IMR-90 (cell line): Measurements from ENCODE around the gene FAM13B. TPM values are rescaled to one million over a fixed set of nuclear protein-coding genes. Genes with fewer than 3 reads are reported as not detected.

Experiments
- ATAC-seq: fragments of 200-7000 bp; cut with Tn5 transposase; 2 replicates; pipeline ENCODE4 v1.9.1; 2020; ENCODE audit warnings: low read depth, mild to moderate bottlenecking, moderate library complexity
- BruUV-seq: library from RNA; stranded (reverse); fragments of 400-500 nt; replicated peaks from 2 replicates; lab custom pipeline; 2021; lab: Mats Ljungman, UMichigan
- CTCF ChIA-PET: fragments of 300-600 bp; formaldehyde crosslinking; extraction: SDS; loops from one replicate; lab custom pipeline; 2021; ENCODE audit warnings: antibody characterized with exemption; lab: Yijun Ruan, JAX
- POLR2A ChIA-PET: fragments of 300-600 bp; sonication (Branson Sonifier 250); formaldehyde crosslinking; loops from one replicate; lab custom pipeline; 2022; ENCODE audit warnings: antibody characterized with exemption; ENCODE audit not compliant: unreplicated experiment; lab: Charles Lee
- DNase-seq: peaks from one replicate; pipeline ENCODE4 v3.0.0; 2013
- H2AFZ ChIP-seq: replicated peaks from 2 replicates; pipeline ENCODE3; 2013; ENCODE audit warnings: low read length, mild to moderate bottlenecking; ENCODE audit not compliant: poor library complexity
- H2AK5ac ChIP-seq: 2 replicates; pipeline ENCODE4 v1.6.1; 2013; ENCODE audit warnings: low read depth, low read length, inconsistent platforms
- H2AK9ac ChIP-seq: replicated peaks from 2 replicates; pipeline ENCODE3; 2013; ENCODE audit warnings: mild to moderate bottlenecking, low read depth, low read length, moderate library complexity; ENCODE audit not compliant: poor library complexity
- H2BK120ac ChIP-seq: 2 replicates; pipeline ENCODE4 v1.6.1; 2013; ENCODE audit warnings: low read depth, low read length, inconsistent platforms
- H2BK15ac ChIP-seq: 3 replicates; pipeline ENCODE4 v1.6.1; 2013; ENCODE audit warnings: low read depth, low read length, inconsistent platforms
- H2BK20ac ChIP-seq: 2 replicates; pipeline ENCODE4 v1.6.1; 2013; ENCODE audit warnings: low read depth, mild to moderate bottlenecking, inconsistent platforms, low read length, moderate library complexity
- H2BK5ac ChIP-seq: 2 replicates; pipeline ENCODE4 v1.6.1; 2013; ENCODE audit warnings: mild to moderate bottlenecking, low read depth, low read length, inconsistent platforms; ENCODE audit not compliant: poor library complexity, severe bottlenecking
- H3K14ac ChIP-seq: replicated peaks from 2 replicates; pipeline ENCODE4 v1.6.1; 2013; ENCODE audit warnings: low read depth, low read length, inconsistent platforms
- H3K18ac ChIP-seq: 2 replicates; pipeline ENCODE4 v1.6.1; 2013; ENCODE audit warnings: low read depth, low read length, control low read depth
- H3K23ac ChIP-seq: 2 replicates; pipeline ENCODE4 v1.6.1; 2013; ENCODE audit warnings: low read depth, low read length, inconsistent platforms
- H3K27ac ChIP-seq: 2 replicates; pipeline ENCODE4 v1.5.1; 2013; ENCODE audit warnings: mild to moderate bottlenecking, control low read depth, low read length; ENCODE audit not compliant: insufficient read depth
- H3K27me3 ChIP-seq: 2 replicates; pipeline ENCODE4 v1.6.1; 2013; ENCODE audit warnings: low read length; ENCODE audit not compliant: control insufficient read depth, insufficient read depth
- H3K36me3 ChIP-seq: 2 replicates; pipeline ENCODE4 v1.6.1; 2013; ENCODE audit warnings: low read length, mixed read lengths; ENCODE audit not compliant: control insufficient read depth, insufficient read depth
- H3K4ac ChIP-seq: 2 replicates; pipeline ENCODE4 v1.6.1; 2013; ENCODE audit warnings: low read depth, low read length, inconsistent platforms
- H3K4me1 ChIP-seq: 2 replicates; pipeline ENCODE4 v1.6.1; 2013; ENCODE audit warnings: low read length, mixed read lengths; ENCODE audit not compliant: control insufficient read depth, insufficient read depth
- H3K4me2 ChIP-seq: 2 replicates; pipeline ENCODE4 v1.6.1; 2013; ENCODE audit warnings: low read depth, mild to moderate bottlenecking, control low read depth, low read length, moderate library complexity
- H3K4me3 ChIP-seq: 2 replicates; pipeline ENCODE4 v1.5.1; 2013; ENCODE audit warnings: low read depth, mild to moderate bottlenecking, control low read depth, low read length, moderate library complexity; ENCODE audit not compliant: insufficient read depth
- H3K56ac ChIP-seq: 2 replicates; pipeline ENCODE4 v1.6.1; 2013; ENCODE audit warnings: low read length, inconsistent platforms; ENCODE audit not compliant: insufficient read depth; ENCODE audit errors: extremely low read depth
- H3K79me1 ChIP-seq, 2 experiments: 2 replicates each; pipeline ENCODE4 v1.6.1; 2013; ENCODE audit warnings: low read length in 2 of 2, inconsistent platforms in 1 of 2, low read depth in 1 of 2
- H3K9ac ChIP-seq: 2 replicates; pipeline ENCODE4 v1.6.1; 2013; ENCODE audit warnings: low read depth, low read length, control low read depth
- H3K9me1 ChIP-seq: 2 replicates; pipeline ENCODE4 v1.6.1; 2013; ENCODE audit warnings: low read length, inconsistent platforms; ENCODE audit not compliant: insufficient read depth
- H3K9me3 ChIP-seq: 2 replicates; pipeline ENCODE4 v1.6.1; 2013; ENCODE audit warnings: low read length; ENCODE audit not compliant: control insufficient read depth, insufficient read depth
- H4K20me1 ChIP-seq: 2 replicates; pipeline ENCODE4 v1.6.1; 2013; ENCODE audit warnings: low read length, inconsistent platforms; ENCODE audit not compliant: insufficient read depth
- H4K5ac ChIP-seq: 2 replicates; pipeline ENCODE4 v1.6.1; 2013; ENCODE audit warnings: mild to moderate bottlenecking, low read depth, low read length, control low read depth
- H4K8ac ChIP-seq, 2 experiments: 2 replicates each; pipeline ENCODE4 v1.6.1; 2013; ENCODE audit warnings: low read depth in 2 of 2, low read length in 2 of 2, control low read depth in 1 of 2, inconsistent platforms in 1 of 2
- H4K91ac ChIP-seq: 2 replicates; pipeline ENCODE4 v1.6.1; 2013; ENCODE audit warnings: low read depth, low read length, inconsistent platforms; ENCODE audit not compliant: insufficient read depth
- MAZ ChIP-seq: IDR thresholded peaks from 2 replicates; pipeline ENCODE4 v1.6.1; 2012; ENCODE audit warnings: low read depth, mild to moderate bottlenecking, low read length, improper control_type of control experiment, moderate library complexity, borderline replicate concordance
- MXI1 ChIP-seq: IDR thresholded peaks from 2 replicates; pipeline ENCODE4 v1.6.1; 2012; ENCODE audit warnings: low read depth, mild to moderate bottlenecking, low read length, moderate library complexity, borderline replicate concordance
- WGBS, 2 experiments: methylation state at CpG; one replicate each; pipeline versions ENCODE4 v1.1.5 to v1.1.7; 2013; ENCODE audit warnings: missing lambda C conversion rate in 2 of 2; ENCODE audit not compliant: insufficient read length in 1 of 2; ENCODE audit errors: extremely low coverage in 2 of 2; 5-methylcytosine and 5-hydroxymethylcytosine counted together
- dilution Hi-C: fragments of 300-500 bp; cut with HindIII; formaldehyde crosslinking; loops from one replicate; pipeline ENCODE4 v1.14.3; 2018; ENCODE audit warnings: low sequenced_read_pairs; ENCODE audit not compliant: unreplicated experiment
- in situ Hi-C: fragments of 300-500 bp; cut with MboI; formaldehyde crosslinking; loops from 3 replicates; pipeline ENCODE4 v1.14.3; 2019; ENCODE audit warnings: low sequenced_read_pairs, inconsistent platforms, mixed read lengths
- intact Hi-C: fragments of 100-400 bp; cut with micrococcal nuclease; formaldehyde crosslinking; loops from 2 replicates; pipeline ENCODE4 v1.10.0; 2022
- polyA plus RNA-seq, 3 experiments: library from polyadenylated mRNA; depleted of rRNA; stranded (reverse); fragments of >200 nt; gene quantifications; 2 replicates each; pipeline ENCODE4 v1.2.3, GENCODE V29; 2012; ENCODE audit warnings: low replicate concordance in 1 of 3
- total RNA-seq: library from RNA; depleted of rRNA; stranded (reverse); fragments of >200 nt; gene quantifications from 2 replicates; pipeline ENCODE4 v1.2.3, GENCODE V29; 2012
- TF ChIP-seq, protein P1 (sequence below): conservative IDR thresholded peaks from 2 replicates; pipeline ENCODE4 v1.5.1; 2012; ENCODE audit warnings: mild to moderate bottlenecking, low read depth, low read length, improper control_type of control experiment

The FAM13B gene
- total and polyA plus RNA-seq, 2 of the 4 experiments (the other 2 are of a cell fraction) = 14.6 to 15.1 TPM

DNA sequence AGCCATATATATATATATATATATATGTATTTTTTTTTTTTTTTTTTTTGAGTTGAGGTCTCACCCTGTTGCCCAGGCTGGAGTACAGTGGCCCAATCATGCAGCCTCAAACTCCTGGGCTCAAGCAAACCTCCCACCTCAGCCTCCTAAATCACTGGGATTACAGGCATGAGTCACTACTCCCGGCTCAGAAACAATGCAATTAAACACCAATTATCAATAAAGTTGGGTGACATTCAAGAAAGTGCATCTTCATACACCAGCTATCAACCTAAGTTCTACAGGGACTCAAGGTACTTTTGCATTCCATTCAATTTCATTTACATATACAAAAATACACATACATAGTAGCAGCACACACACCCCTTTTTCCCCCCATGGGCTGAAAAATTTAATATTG is 7.6 kb downstream of the FAM13B start:
- Histone ChIP-seq H3K4me1 (peaks cover 4% of the 10 kb centered on the region), H3K14ac (no peak overlapping the region), H4K5ac (no peak overlapping the region), H4K91ac (no peak overlapping the region), H3K79me1 (peaks cover 6 to 33% of the 10 kb centered on the region in 2 experiments; a peak in 3 of 4 replicates), H3K9ac (no peak overlapping the region), H2BK15ac (no peak overlapping the region), H3K36me3 (no peaks in the 10 kb centered on the region), H3K4me2 (no peak overlapping the region), H3K4me3 (no peak overlapping the region), H3K4ac (no peak overlapping the region), H2AFZ (no peak overlapping the region), H2BK120ac (no peak overlapping the region), H3K27me3 (no peaks in the 10 kb centered on the region), H3K9me1 (peaks cover 7% of the 10 kb centered on the region), H3K23ac (no peak overlapping the region), H2AK5ac (no peak overlapping the region), H3K18ac (no peak overlapping the region), H4K8ac (no peak overlapping the region), H3K27ac (no peak overlapping the region), H2BK5ac (no peak overlapping the region), H2AK9ac (no peak overlapping the region), H3K56ac (no peak overlapping the region), H2BK20ac (no peak overlapping the region), H3K9me3 (no peaks in the 10 kb centered on the region), H4K20me1 (peaks cover 74% of the 10 kb centered on the region)
- dilution Hi-C loops (no loop called here), in situ Hi-C loops (loop anchor here (25.0 kb wide), 1 partner anchor 112 kb away; the partner anchor contains the start of gene NME5), intact Hi-C loops (no loop called here)
- ATAC-seq (no peak), DNase-seq (no peak)
- no CpG with 5 or more reads among the region's 1 CpG for WGBS, 2 experiments
- CTCF ChIA-PET = no interaction called here
- TF ChIP-seq, protein P1, sequence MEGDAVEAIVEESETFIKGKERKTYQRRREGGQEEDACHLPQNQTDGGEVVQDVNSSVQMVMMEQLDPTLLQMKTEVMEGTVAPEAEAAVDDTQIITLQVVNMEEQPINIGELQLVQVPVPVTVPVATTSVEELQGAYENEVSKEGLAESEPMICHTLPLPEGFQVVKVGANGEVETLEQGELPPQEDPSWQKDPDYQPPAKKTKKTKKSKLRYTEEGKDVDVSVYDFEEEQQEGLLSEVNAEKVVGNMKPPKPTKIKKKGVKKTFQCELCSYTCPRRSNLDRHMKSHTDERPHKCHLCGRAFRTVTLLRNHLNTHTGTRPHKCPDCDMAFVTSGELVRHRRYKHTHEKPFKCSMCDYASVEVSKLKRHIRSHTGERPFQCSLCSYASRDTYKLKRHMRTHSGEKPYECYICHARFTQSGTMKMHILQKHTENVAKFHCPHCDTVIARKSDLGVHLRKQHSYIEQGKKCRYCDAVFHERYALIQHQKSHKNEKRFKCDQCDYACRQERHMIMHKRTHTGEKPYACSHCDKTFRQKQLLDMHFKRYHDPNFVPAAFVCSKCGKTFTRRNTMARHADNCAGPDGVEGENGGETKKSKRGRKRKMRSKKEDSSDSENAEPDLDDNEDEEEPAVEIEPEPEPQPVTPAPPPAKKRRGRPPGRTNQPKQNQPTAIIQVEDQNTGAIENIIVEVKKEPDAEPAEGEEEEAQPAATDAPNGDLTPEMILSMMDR = no peak
- TF ChIP-seq MXI1 (no peak), MAZ (no peak)
- POLR2A ChIA-PET = interaction anchor here (0.7 kb wide), 1 partner anchor 9 kb away, joined by 3 read pairs; no protein-coding TSS in a partner anchor
- BruUV-seq = no TSS peak
